Mesothelial cell of epicardium (in vitro differentiated cells): ENCODE measurements around the gene ADAM12. TPM values are rescaled to one million over a fixed set of nuclear protein-coding genes. Genes with fewer than 3 reads are reported as not detected.

Source experiments
- DNase-seq, 2 experiments: peaks; one replicate each; pipeline ENCODE4 v3.0.0; 2021; ENCODE audit warnings: low spot score in 2 of 2; ENCODE audit not compliant: unreplicated experiment in 2 of 2
- H3K27ac Mint-ChIP-seq: 2 replicates; pipeline ENCODE4 v1.8.0; 2021; ENCODE audit warnings: mixed read lengths
- H3K27me3 Mint-ChIP-seq: 2 replicates; pipeline ENCODE4 v1.8.0; 2021; ENCODE audit warnings: low read depth, mixed read lengths
- H3K36me3 Mint-ChIP-seq: 2 replicates; pipeline ENCODE4 v1.8.0; 2021; ENCODE audit warnings: mixed read lengths
- H3K4me1 Mint-ChIP-seq: 2 replicates; pipeline ENCODE4 v1.8.0; 2021; ENCODE audit warnings: mixed read lengths
- H3K4me3 Mint-ChIP-seq: 2 replicates; pipeline ENCODE4 v1.8.0; 2021; ENCODE audit warnings: mild to moderate bottlenecking, moderate library complexity, mixed read lengths
- H3K9me3 Mint-ChIP-seq: 2 replicates; pipeline ENCODE4 v1.8.0; 2021; ENCODE audit warnings: mixed read lengths
- total RNA-seq: library from RNA; stranded (reverse); gene quantifications from 3 replicates; pipeline ENCODE4 v1.2.1, GENCODE V29; 2021
- TF ChIP-seq, protein P1 (sequence below): fragments of 200-600 bp; sonication (generic); IDR thresholded peaks from one replicate; pipeline ENCODE4 v1.5.0; 2021; ENCODE audit warnings: antibody characterized with exemption; ENCODE audit not compliant: unreplicated experiment

The ADAM12 gene
- total RNA-seq, 1 donor from 2014 or later, result 13.3 TPM

GRCh38 chr10:126147866-126148587 is 240.2 kb downstream of the ADAM12 start:
- Mint-ChIP-seq H3K27me3 (no peaks in the 10 kb centered on the region), H3K4me3 (no peak overlapping the region), H3K36me3 (peaks cover 5% of the 10 kb centered on the region), H3K4me1 (peaks cover 3% of the 10 kb centered on the region), H3K27ac (peak overlapping the region; percentile 37), H3K9me3 (peaks cover 16% of the 10 kb centered on the region)
- DNase-seq, result peak in 1 of 2 experiments; percentile 20
- TF ChIP-seq, protein P1, sequence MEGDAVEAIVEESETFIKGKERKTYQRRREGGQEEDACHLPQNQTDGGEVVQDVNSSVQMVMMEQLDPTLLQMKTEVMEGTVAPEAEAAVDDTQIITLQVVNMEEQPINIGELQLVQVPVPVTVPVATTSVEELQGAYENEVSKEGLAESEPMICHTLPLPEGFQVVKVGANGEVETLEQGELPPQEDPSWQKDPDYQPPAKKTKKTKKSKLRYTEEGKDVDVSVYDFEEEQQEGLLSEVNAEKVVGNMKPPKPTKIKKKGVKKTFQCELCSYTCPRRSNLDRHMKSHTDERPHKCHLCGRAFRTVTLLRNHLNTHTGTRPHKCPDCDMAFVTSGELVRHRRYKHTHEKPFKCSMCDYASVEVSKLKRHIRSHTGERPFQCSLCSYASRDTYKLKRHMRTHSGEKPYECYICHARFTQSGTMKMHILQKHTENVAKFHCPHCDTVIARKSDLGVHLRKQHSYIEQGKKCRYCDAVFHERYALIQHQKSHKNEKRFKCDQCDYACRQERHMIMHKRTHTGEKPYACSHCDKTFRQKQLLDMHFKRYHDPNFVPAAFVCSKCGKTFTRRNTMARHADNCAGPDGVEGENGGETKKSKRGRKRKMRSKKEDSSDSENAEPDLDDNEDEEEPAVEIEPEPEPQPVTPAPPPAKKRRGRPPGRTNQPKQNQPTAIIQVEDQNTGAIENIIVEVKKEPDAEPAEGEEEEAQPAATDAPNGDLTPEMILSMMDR, result no peak

DNA sequence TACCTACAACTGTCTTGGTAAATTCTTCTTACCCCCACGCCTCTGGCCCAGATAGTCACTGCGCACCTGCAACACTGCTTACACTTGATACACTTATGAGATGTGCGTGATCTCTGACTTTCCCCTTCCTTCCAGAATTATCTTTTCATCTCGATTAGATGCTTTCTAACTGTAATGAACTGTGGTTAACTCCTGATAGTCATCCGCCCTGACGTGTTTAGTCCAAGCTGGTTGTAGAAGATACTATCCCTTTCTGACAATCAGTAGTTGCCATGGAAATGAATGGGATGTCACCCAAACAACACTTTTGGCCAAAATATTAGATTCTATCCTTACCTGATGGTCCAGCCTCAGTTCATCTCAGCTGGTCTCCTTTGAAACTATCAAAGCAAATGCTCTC is 241.5 kb downstream of the ADAM12 start:
- no peak for DNase-seq
- peaks cover 5% of the 10 kb centered on the region for H3K36me3 Mint-ChIP-seq
- no peak overlapping the region for H3K27ac Mint-ChIP-seq
- H3K4me1 Mint-ChIP-seq, result peaks cover 3% of the 10 kb centered on the region
- no peak overlapping the region for H3K4me3 Mint-ChIP-seq
- peaks cover 16% of the 10 kb centered on the region for H3K9me3 Mint-ChIP-seq
- no peaks in the 10 kb centered on the region for H3K27me3 Mint-ChIP-seq
- TF ChIP-seq, protein P1, result no peak

- TF ChIP-seq, protein P1, result no peak
- Mint-ChIP-seq H3K36me3 (no peaks in the 10 kb centered on the region), H3K27ac (no peak overlapping the region), H3K9me3 (peaks cover 3% of the 10 kb centered on the region), H3K4me3 (no peak overlapping the region), H3K27me3 (no peaks in the 10 kb centered on the region), H3K4me1 (no peaks in the 10 kb centered on the region)
- DNase-seq, result no peak
Measured at GRCh38 chr10:126143117-126143516, 245.2 kb downstream of the ADAM12 start.

DNA sequence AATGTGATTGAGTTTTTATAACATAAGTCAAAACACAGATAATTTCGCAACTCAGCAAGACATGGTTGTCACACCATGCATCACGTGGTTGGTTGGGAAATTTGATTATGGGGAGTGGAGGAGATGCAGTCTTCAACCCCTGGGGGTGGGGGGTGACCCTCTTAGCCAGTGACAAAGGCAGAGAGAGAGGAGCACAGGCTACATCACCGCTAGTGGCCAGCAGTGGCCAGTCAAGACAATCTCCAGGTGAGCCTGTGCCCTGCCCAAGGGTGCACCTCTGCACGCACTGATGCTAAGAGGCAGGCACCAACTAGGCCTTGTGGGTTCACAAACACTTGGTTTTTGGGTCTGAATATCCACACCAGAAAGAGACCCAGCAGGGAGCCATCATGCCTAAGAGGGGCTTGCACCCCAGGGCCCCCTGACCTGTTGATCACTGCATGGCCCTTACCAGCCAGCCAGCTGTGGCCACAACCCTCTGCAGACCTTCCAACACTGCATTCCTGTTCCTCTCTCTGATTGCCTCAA is 247.5 kb downstream of the ADAM12 start:
- Mint-ChIP-seq H3K27me3 (no peaks in the 10 kb centered on the region), H3K36me3 (no peaks in the 10 kb centered on the region), H3K4me1 (peaks cover 2% of the 10 kb centered on the region), H3K27ac (no peak overlapping the region), H3K4me3 (no peak overlapping the region), H3K9me3 (peaks cover 11% of the 10 kb centered on the region)
- peak in 1 of 2 experiments; percentile 25 for DNase-seq
- TF ChIP-seq, protein P1, result no peak

DNA sequence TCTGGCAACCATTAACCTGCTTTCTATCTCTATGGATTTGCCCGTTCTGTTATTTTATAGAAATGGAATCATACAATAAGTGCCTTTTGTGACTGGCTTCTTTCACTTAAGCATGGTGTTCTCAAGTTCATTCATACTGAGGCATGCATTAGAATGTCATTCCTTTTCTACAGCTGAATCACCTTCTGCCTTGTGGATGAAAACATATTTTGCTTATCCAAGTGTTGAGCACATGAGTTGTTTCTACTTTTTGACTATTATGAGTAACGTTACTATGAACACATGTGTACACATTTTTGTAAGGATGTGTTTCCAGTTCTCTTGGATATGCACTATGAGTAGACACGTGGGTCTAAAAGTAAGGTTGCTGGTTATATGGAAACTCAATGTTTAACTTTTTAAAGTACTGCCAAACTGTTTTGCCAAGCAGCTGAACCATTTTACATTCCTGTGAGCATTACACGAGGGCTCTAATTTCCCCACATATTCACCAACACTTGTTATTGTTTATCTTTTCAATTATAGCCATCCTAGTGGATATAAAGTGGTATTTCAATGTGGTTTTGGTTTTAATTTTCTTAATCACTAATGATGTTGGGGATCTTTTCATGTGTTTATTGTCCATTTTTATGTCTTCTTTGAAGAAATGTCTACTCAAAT is 250.6 kb downstream of the ADAM12 start:
- no peak overlapping the region for H3K27ac Mint-ChIP-seq
- peaks cover 2% of the 10 kb centered on the region for H3K27me3 Mint-ChIP-seq
- no peak overlapping the region for H3K4me3 Mint-ChIP-seq
- TF ChIP-seq, protein P1, result no peak
- H3K4me1 Mint-ChIP-seq, result peaks cover 7% of the 10 kb centered on the region
- no peak for DNase-seq
- no peaks in the 10 kb centered on the region for H3K36me3 Mint-ChIP-seq
- peaks cover 8% of the 10 kb centered on the region for H3K9me3 Mint-ChIP-seq
